AG09319 (cell line): ENCODE data around the gene RFTN1.

ENCODE experiments used
- DNase-seq: peaks from one replicate; pipeline ENCODE4 v3.0.0-alpha.2; 2010; ENCODE audit warnings: low read depth; ENCODE audit errors: extremely low read depth
- CTCF ChIP-seq: IDR thresholded peaks from 2 replicates; pipeline ENCODE4 v1.5.1; 2011; ENCODE audit warnings: low read depth, mild to moderate bottlenecking, inconsistent platforms, low read length, moderate library complexity

The RFTN1 gene

DNA sequence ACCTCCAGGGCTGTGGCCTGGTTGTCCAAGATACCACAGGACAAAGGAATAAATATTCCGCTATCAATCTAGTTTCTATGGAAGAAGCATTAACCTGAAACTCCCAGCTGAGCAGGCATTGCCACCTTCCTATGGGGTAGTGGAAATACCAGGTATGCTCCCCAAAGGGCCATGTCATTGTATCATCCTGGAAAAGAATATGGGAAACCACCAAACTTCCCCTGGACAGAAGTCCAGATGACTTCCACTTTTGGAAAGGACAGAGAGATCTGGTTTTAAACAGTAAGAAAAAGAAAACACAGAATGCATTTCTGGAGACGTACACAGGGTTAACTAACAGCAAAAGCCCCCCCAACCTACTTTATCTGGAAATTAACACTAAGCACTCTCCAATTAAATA, 100.2 kb downstream of the RFTN1 start:
- no peak for TF ChIP-seq CTCF
- DNase-seq: no peak

DNA sequence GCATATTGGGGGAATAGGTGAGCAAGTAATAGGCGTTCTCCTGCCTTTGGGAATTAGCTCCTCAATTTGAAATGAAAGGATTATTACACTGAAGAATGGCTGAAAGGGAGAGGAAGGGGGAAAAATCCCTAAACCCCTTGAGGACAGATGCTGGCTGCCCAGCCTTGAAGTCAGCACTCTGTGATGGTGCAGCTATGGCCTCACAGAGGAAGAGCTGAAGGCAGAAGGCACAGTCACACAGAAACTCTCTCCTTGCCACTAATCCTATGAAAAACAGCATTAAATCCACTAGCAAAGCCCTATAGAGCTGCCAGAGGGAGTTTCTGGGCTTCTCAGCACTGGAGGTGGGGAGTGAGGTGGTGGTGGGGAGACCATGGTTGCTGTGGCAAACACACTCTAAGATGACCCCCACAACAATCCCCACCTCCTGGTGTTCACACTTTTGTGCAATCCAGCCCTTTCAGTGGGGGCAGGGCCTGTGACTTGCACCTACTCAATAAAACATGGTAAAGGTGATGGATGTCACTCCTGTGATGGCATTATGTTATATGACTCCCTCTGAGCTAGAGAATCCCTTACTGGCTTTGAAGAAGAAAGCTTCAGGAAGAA, 101.2 kb downstream of the RFTN1 start:
- TF ChIP-seq CTCF: no peak
- no peak for DNase-seq

- TF ChIP-seq CTCF: no peak
- no peak for DNase-seq
Measured at GRCh38 chr3:16411441-16411840, 102.1 kb downstream of the RFTN1 start.

DNA sequence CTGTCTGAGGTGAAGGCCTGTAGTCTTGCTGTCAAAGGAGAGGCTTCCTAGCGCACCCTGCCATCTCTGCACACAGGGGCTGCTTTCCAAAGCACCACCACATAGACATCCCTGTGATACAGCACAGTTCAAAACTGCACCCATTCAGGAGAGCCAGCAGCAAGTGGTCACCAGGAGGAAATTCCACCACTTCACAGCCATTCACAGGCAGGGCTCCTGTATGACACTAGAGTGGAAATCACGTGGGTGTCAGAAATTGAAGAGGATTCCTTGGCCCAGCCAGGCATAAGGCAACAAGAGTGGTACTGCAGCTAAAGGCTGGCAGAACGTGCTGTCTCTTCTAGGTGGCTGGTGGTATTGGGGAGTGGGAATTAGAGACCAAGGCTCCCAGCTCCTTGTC, 102.8 kb downstream of the RFTN1 start:
- no peak for DNase-seq
- TF ChIP-seq CTCF: no peak

DNA sequence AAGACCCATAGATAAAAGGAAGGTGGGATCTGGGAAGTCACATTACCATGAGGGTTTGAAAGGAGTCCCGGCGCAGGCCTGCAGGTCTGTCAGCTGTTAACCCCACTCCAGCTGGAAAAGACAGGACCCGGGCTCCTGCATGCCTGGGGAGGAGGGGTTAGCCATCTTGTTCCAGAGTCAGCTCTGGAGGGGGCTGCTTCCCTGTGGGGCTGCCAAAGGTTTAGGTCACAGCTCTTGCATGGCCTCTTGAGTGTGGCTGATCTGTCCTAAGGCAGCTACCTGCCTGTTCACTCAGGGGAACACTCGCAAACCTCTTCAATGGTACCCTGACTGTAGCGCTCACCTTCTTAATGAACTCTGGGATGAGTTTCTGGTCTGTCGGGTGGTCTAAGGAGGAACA, 104.5 kb downstream of the RFTN1 start:
- no peak for DNase-seq

GRCh38 chr3:16407366-16407765, 106.1 kb downstream of the RFTN1 start:
- DNase-seq: no peak
- TF ChIP-seq CTCF: no peak

More for the DNA sequence above, 104.5 kb downstream of the RFTN1 start:
- TF ChIP-seq CTCF: no peak

DNA sequence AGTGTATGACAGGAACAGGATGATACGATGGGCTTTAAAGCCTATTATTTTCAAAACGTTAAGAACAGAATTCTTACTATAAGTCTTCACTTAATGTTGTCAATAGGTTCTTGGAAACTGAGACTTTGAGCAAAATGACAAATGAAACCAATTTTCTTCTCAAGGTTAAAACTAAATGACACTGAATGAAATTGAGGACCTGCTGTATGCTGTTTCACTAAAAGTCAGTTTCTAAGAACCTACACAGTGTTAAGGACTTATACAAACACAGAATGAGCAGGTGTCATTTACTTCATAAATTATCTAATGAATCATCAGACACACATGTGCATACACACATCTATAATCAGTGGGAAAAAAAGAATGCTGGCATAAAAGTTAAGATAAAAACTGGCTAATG, 106.9 kb downstream of the RFTN1 start:
- no peak for TF ChIP-seq CTCF
- DNase-seq: no peak
